Esophagus muscularis mucosa (tissue), 4 donors: ENCODE data around the gene MAST3.

Source experiments
- EP300 ChIP-seq: sonication (generic); formaldehyde crosslinking; IDR thresholded peaks from one replicate; pipeline ENCODE4 v1.6.1; 2017; ENCODE audit warnings: antibody characterized with exemption
- POLR2A ChIP-seq: fragments of 450-650 bp; IDR thresholded peaks from one replicate; pipeline ENCODE4 v1.6.1; 2017; ENCODE audit warnings: antibody characterized with exemption, moderate library complexity, mild to moderate bottlenecking, low read depth
- POLR2AphosphoS5 ChIP-seq, 2 donors: sonication (generic); formaldehyde crosslinking; IDR thresholded peaks; one replicate each; pipeline ENCODE4 v1.6.1; 2017; ENCODE audit warnings: antibody characterized with exemption in 2 of 2
- TF ChIP-seq, protein P1 (sequence below), 3 experiments: fragments of 200-600 bp in 2 of 3; fragments of 450-650 bp in 1 of 3; sonication (generic) in 2 of 3; IDR thresholded peaks; one replicate each; pipeline ENCODE4 v1.5.1; 2017 to 2019; ENCODE audit warnings: antibody characterized with exemption in 3 of 3, mild to moderate bottlenecking in 2 of 3, moderate library complexity in 1 of 3

DNA sequence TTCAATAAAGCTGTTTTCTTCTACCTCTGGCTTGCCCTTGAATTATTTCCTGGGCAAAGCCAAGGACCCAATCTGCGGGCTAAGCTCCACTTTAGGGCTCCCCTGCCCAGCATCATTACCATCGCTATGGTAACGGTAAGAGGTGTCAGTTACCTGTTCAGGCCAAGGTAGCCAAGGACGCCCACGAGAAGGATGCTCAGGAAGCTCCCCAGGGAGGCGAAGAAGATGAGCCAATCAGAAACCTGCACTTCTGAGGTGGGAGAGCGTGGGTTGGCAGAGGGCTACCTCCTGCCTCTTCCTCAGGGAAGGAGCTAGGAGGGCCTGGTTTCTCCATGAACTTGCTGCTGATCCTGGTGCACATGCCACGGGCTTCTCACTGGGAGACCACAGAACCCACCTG is 35.5 kb upstream of the MAST3 start:
- TF ChIP-seq, protein P1, sequence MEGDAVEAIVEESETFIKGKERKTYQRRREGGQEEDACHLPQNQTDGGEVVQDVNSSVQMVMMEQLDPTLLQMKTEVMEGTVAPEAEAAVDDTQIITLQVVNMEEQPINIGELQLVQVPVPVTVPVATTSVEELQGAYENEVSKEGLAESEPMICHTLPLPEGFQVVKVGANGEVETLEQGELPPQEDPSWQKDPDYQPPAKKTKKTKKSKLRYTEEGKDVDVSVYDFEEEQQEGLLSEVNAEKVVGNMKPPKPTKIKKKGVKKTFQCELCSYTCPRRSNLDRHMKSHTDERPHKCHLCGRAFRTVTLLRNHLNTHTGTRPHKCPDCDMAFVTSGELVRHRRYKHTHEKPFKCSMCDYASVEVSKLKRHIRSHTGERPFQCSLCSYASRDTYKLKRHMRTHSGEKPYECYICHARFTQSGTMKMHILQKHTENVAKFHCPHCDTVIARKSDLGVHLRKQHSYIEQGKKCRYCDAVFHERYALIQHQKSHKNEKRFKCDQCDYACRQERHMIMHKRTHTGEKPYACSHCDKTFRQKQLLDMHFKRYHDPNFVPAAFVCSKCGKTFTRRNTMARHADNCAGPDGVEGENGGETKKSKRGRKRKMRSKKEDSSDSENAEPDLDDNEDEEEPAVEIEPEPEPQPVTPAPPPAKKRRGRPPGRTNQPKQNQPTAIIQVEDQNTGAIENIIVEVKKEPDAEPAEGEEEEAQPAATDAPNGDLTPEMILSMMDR (IDR thresholded peaks at IDR 0.05) = no peak
- TF ChIP-seq POLR2AphosphoS5 (IDR thresholded peaks at IDR 0.05) (no peak), EP300 (no peak), POLR2A (no peak)
